ENCODE measurements around the gene KIF1C. TPM values are rescaled to one million over a fixed set of nuclear protein-coding genes. Genes with fewer than 3 reads are reported as not detected.

KIF1C gene
- total and polyA plus RNA-seq, 9 of the 15 experiments (the other 6 are each of a cell fraction or from before 2014, with no cell fraction given), result 0.38 to 68.4 (median 25.1) TPM

DNA sequence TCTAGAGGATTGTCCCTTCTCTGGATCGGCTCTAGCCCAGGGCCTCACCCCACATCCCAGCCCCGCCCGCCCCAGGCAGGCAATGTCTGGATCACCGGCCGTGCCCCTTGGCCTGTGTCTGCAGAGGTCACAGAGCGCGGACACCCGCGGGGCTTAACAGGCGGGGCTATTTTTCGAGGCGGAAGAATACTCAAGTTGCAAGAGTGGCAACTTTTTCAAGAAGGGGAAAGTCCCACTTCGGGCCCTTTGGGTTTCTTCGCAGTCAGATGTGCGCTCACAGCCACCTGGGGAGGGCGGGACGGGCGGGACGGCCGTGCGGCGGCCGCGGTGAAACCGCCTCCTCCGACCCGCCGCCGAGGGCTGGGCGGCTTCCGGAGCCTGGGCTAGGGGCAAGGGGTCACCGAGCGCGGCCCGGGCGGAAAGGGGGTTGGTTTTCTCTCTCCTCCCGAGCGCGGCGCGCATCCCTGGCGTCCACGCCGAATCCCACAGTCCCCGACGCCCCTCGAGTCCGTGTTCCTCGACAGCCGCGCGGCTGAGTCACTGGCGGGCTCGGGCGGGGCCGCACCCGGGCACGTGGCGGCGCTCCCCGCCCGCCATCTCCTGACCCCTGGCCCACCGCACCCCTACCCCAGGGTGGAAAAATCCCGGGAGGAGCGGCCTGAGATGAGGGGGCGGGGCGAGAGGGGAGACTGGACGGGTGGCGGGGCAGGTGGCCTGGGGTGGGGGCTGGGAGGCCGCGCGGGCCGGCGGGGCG lies 48.3 kb upstream of the KIF1C start (continued):
- TF ChIP-seq BMI1 (IDR thresholded peaks at IDR 0.05; ENCODE audit: low read length), result no peak
- TF ChIP-seq, protein P1, sequence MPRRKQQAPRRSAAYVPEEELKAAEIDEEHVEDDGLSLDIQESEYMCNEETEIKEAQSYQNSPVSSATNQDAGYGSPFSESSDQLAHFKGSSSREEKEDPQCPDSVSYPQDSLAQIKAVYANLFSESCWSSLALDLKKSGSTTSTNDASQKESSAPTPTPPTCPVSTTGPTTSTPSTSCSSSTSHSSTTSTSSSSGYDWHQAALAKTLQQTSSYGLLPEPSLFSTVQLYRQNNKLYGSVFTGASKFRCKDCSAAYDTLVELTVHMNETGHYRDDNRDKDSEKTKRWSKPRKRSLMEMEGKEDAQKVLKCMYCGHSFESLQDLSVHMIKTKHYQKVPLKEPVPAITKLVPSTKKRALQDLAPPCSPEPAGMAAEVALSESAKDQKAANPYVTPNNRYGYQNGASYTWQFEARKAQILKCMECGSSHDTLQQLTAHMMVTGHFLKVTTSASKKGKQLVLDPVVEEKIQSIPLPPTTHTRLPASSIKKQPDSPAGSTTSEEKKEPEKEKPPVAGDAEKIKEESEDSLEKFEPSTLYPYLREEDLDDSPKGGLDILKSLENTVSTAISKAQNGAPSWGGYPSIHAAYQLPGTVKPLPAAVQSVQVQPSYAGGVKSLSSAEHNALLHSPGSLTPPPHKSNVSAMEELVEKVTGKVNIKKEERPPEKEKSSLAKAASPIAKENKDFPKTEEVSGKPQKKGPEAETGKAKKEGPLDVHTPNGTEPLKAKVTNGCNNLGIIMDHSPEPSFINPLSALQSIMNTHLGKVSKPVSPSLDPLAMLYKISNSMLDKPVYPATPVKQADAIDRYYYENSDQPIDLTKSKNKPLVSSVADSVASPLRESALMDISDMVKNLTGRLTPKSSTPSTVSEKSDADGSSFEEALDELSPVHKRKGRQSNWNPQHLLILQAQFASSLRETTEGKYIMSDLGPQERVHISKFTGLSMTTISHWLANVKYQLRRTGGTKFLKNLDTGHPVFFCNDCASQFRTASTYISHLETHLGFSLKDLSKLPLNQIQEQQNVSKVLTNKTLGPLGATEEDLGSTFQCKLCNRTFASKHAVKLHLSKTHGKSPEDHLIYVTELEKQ (CRISPR knock-in tag; IDR thresholded peaks at IDR 0.05), result no peak
- TF ChIP-seq EP400 (IDR thresholded peaks at IDR 0.05), result peak; percentile 79; the same call in 1 of the 2 replicates
- peak; percentile 70; the same call in 1 of the 2 replicates for TF ChIP-seq ZNF589 (CRISPR knock-in tag; IDR thresholded peaks at IDR 0.05; ENCODE audit: low read depth)
- no peak for TF ChIP-seq SMAD2 (IDR thresholded peaks at IDR 0.05; ENCODE audit: low read depth, low read length)
- TF ChIP-seq DIDO1 (tag; IDR thresholded peaks at IDR 0.05; ENCODE audit: low read depth), result no peak
- no peak for TF ChIP-seq KDM2B (CRISPR knock-in tag; IDR thresholded peaks at IDR 0.05)
- no peak for TF ChIP-seq FOXA1 (IDR thresholded peaks at IDR 0.05; ENCODE audit: borderline replicate concordance)
- TF ChIP-seq, protein P2, sequence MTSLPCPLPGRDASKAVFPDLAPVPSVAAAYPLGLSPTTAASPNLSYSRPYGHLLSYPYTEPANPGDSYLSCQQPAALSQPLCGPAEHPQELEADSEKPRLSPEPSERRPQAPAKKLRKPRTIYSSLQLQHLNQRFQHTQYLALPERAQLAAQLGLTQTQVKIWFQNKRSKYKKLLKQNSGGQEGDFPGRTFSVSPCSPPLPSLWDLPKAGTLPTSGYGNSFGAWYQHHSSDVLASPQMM (CRISPR knock-in tag; IDR thresholded peaks at IDR 0.05), result no peak
- TF ChIP-seq ILF3 (IDR thresholded peaks at IDR 0.05; ENCODE audit: borderline replicate concordance), result no peak
- no peak for TF ChIP-seq GABPB2 (CRISPR knock-in tag; conservative IDR thresholded peaks at IDR 0.05)
- no peak for TF ChIP-seq TAF15 (IDR thresholded peaks at IDR 0.05; ENCODE audit: low read depth, low read length)
- TF ChIP-seq ZNF165 (CRISPR knock-in tag; IDR thresholded peaks at IDR 0.05; ENCODE audit: borderline replicate concordance), result no peak
- TF ChIP-seq, protein P3, sequence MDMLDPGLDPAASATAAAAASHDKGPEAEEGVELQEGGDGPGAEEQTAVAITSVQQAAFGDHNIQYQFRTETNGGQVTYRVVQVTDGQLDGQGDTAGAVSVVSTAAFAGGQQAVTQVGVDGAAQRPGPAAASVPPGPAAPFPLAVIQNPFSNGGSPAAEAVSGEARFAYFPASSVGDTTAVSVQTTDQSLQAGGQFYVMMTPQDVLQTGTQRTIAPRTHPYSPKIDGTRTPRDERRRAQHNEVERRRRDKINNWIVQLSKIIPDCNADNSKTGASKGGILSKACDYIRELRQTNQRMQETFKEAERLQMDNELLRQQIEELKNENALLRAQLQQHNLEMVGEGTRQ (CRISPR knock-in tag; IDR thresholded peaks at IDR 0.05), result no peak
- peak; percentile 60 for TF ChIP-seq CCNT2 (IDR thresholded peaks at IDR 0.05; ENCODE audit: borderline replicate concordance, extremely low read depth, insufficient read length, low read depth, low read length)
- TF ChIP-seq SP1 (CRISPR knock-in tag; IDR thresholded peaks at IDR 0.05), result 0 out of 2 replicates have a peak, but pooled peaks have one; percentile 29
- TF ChIP-seq PCBP1 (IDR thresholded peaks at IDR 0.05; ENCODE audit: low read depth, low read length, poor library complexity, severe bottlenecking), result peak; percentile 69
- TF ChIP-seq SIX5 (IDR thresholded peaks at IDR 0.05; ENCODE audit: borderline replicate concordance in 1 of 2, insufficient read depth in 1 of 2, low read depth in 1 of 2, low read length in 2 of 2), result no peak
- TF ChIP-seq FOXJ2 (tag; IDR thresholded peaks at IDR 0.05), result no peak
- no peak for TF ChIP-seq STAG1 (CRISPR knock-in tag; IDR thresholded peaks at IDR 0.05; ENCODE audit: borderline replicate concordance)
- no peak for TF ChIP-seq SRSF7 (optimal IDR thresholded peaks at IDR 0.05; ENCODE audit: low read depth, low read length)
- TF ChIP-seq, protein P4, sequence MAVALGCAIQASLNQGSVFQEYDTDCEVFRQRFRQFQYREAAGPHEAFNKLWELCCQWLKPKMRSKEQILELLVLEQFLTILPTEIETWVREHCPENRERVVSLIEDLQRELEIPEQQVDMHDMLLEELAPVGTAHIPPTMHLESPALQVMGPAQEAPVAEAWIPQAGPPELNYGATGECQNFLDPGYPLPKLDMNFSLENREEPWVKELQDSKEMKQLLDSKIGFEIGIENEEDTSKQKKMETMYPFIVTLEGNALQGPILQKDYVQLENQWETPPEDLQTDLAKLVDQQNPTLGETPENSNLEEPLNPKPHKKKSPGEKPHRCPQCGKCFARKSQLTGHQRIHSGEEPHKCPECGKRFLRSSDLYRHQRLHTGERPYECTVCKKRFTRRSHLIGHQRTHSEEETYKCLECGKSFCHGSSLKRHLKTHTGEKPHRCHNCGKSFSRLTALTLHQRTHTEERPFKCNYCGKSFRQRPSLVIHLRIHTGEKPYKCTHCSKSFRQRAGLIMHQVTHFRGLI (CRISPR knock-in tag; IDR thresholded peaks at IDR 0.05), result no peak

Measured in K562 (cell line).